B cell (primary cell): Measurements from ENCODE around the gene SLA2. TPM values are rescaled to one million over a fixed set of nuclear protein-coding genes. Genes with fewer than 3 reads are reported as not detected.

Source experiments
- ATAC-seq: fragments of 200-7000 bp; cut with Tn5 transposase; one replicate; pipeline ENCODE4 v1.10.0; 2021; ENCODE audit warnings: low read depth, mild to moderate bottlenecking, moderate number of reproducible peaks, moderate library complexity
- CTCF ChIA-PET: fragments of 350-600 bp; sonication (Branson Sonifier 250); formaldehyde crosslinking; loops from one replicate; lab custom pipeline; 2021; ENCODE audit warnings: antibody characterized with exemption, inconsistent platforms; lab: Charles Lee
- POLR2A ChIA-PET: fragments of 350-600 bp; sonication (Branson Sonifier 250); formaldehyde crosslinking; loops from one replicate; lab custom pipeline; 2021; ENCODE audit warnings: antibody characterized with exemption; lab: Charles Lee
- DNase-seq: peaks from one replicate; pipeline ENCODE4 v3.0.0; 2013
- H2AFZ ChIP-seq: 2 replicates; pipeline ENCODE4 v1.6.1; 2012; ENCODE audit warnings: mild to moderate bottlenecking, low read depth, low read length; ENCODE audit not compliant: insufficient read depth, poor library complexity, severe bottlenecking
- H3K27ac ChIP-seq, 2 donors: 1 replicate in 1 of 2; 2 replicates in 1 of 2; pipeline ENCODE4 v1.5.1; 2012 to 2013; ENCODE audit warnings: low read length in 2 of 2, mild to moderate bottlenecking in 2 of 2, moderate library complexity in 1 of 2
- H3K27me3 ChIP-seq, 4 experiments: fragments of 200-600 bp in 1 of 4; sonication (generic) in 1 of 4; replicated peaks in 1 of 4; 1 replicate in 2 of 4; 2 replicates in 2 of 4; pipeline versions ENCODE4 v1.6.1 to v1.7.0; 2013 to 2016; ENCODE audit warnings: low read length in 3 of 4, mild to moderate bottlenecking in 2 of 4, mixed read lengths in 1 of 4, moderate library complexity in 1 of 4; ENCODE audit not compliant: insufficient read depth in 4 of 4, control insufficient read depth in 3 of 4; ENCODE audit errors: control extremely low read depth in 1 of 4
- H3K36me3 ChIP-seq, 2 experiments: replicated peaks in 1 of 2; 1 replicate in 1 of 2; 2 replicates in 1 of 2; pipeline versions ENCODE4 v1.6.1 to v1.7.1; 2013; ENCODE audit warnings: low read length in 1 of 2; ENCODE audit not compliant: insufficient read depth in 2 of 2, control insufficient read depth in 1 of 2; ENCODE audit errors: control extremely low read depth in 1 of 2, extremely low read depth in 1 of 2
- H3K4me1 ChIP-seq, 2 donors: fragments of 200-600 bp in 1 of 2; sonication (generic) in 1 of 2; 1 replicate in 1 of 2; 2 replicates in 1 of 2; pipeline versions ENCODE4 v1.5.1 to v1.6.1; 2013 to 2017; ENCODE audit warnings: low read length in 2 of 2; ENCODE audit not compliant: control insufficient read depth in 2 of 2, insufficient read depth in 2 of 2
- H3K4me2 ChIP-seq: replicated peaks from 2 replicates; pipeline ENCODE3; 2012; ENCODE audit warnings: mild to moderate bottlenecking, low read depth, low read length; ENCODE audit not compliant: poor library complexity, severe bottlenecking
- H3K4me3 ChIP-seq, 5 experiments: fragments of 200-600 bp in 1 of 5; sonication (generic) in 1 of 5; 1 replicate in 3 of 5; 2 replicates in 2 of 5; pipeline versions ENCODE4 v1.5.1 to v1.7.0; 2011 to 2016; ENCODE audit warnings: low read length in 4 of 5, mild to moderate bottlenecking in 4 of 5, low read depth in 2 of 5, control low read depth in 1 of 5, moderate library complexity in 1 of 5; ENCODE audit not compliant: insufficient read depth in 1 of 5; ENCODE audit errors: control extremely low read depth in 1 of 5, extremely low read depth in 1 of 5
- H3K79me2 ChIP-seq: fragments of 200-600 bp; sonication (generic); one replicate; pipeline ENCODE4 v1.6.0; 2016; ENCODE audit warnings: low read length; ENCODE audit not compliant: control insufficient read depth, insufficient read depth
- H3K9ac ChIP-seq: fragments of 200-600 bp; sonication (generic); 2 replicates; pipeline ENCODE4 v1.6.1; 2017; ENCODE audit warnings: mild to moderate bottlenecking, low read length, moderate library complexity
- H3K9me3 ChIP-seq, 3 donors: one replicate each; pipeline versions ENCODE4 v1.6.1 to v1.7.1; 2013; ENCODE audit warnings: low read length in 2 of 3; ENCODE audit not compliant: control insufficient read depth in 2 of 3, insufficient read depth in 1 of 3; ENCODE audit errors: control extremely low read depth in 1 of 3
- H4K20me1 ChIP-seq: 2 replicates; pipeline ENCODE4 v1.6.0; 2012; ENCODE audit warnings: mild to moderate bottlenecking, low read length; ENCODE audit not compliant: insufficient read depth, control insufficient read depth, poor library complexity, severe bottlenecking
- H3K27ac Mint-ChIP-seq: one replicate; pipeline ENCODE4 v1.8.0; 2021; ENCODE audit warnings: mixed read lengths
- H3K27me3 Mint-ChIP-seq: one replicate; pipeline ENCODE4 v1.8.0; 2021; ENCODE audit warnings: mixed read lengths
- H3K4me1 Mint-ChIP-seq: one replicate; pipeline ENCODE4 v1.8.0; 2021; ENCODE audit warnings: mixed read lengths
- H3K4me3 Mint-ChIP-seq: one replicate; pipeline ENCODE4 v1.8.0; 2021; ENCODE audit warnings: mixed read lengths
- H3K9me3 Mint-ChIP-seq: one replicate; pipeline ENCODE4 v1.8.0; 2022; ENCODE audit warnings: mixed read lengths; ENCODE audit not compliant: insufficient read depth
- CTCF ChIP-seq: fragments of 200-600 bp; IDR thresholded peaks from one replicate; pipeline ENCODE4 v1.8.0; 2022; ENCODE audit warnings: antibody characterized with exemption, mild to moderate bottlenecking
- EZH2 ChIP-seq: IDR thresholded peaks from 2 replicates; pipeline ENCODE4 v1.6.1; 2012; ENCODE audit warnings: borderline replicate concordance, low read depth, mild to moderate bottlenecking, moderate library complexity, low read length; ENCODE audit not compliant: insufficient read depth, poor library complexity, severe bottlenecking
- WGBS: methylation state at CpG from one replicate; pipeline ENCODE4 v1.1.5; 2013; ENCODE audit warnings: missing lambda C conversion rate; ENCODE audit not compliant: insufficient coverage; 5-methylcytosine and 5-hydroxymethylcytosine counted together
- intact Hi-C: fragments of 100-400 bp; cut with micrococcal nuclease; formaldehyde crosslinking; loops from one replicate; pipeline ENCODE4 v1.10.0; 2022
- polyA plus RNA-seq: library from polyadenylated mRNA; depleted of rRNA; stranded (reverse); fragments of >200 nt; gene quantifications from 2 replicates; pipeline ENCODE4 v1.2.3, GENCODE V29; 2012
- total RNA-seq, 2 donors: library from RNA; stranded (reverse); fragments of 120-200 nt in 1 of 2; gene quantifications; 1 replicate in 1 of 2; 2 replicates in 1 of 2; pipeline versions ENCODE4 v1.2.3 to v1.2.4, GENCODE V29; 2013 to 2022

The SLA2 gene
- total and polyA plus RNA-seq, 2 donors (not counting 1 experiment from before 2014, with no cell fraction given), result 0.73 to 0.76 TPM

- Histone ChIP-seq H2AFZ (no peak overlapping the region), H4K20me1 (no peaks in the 10 kb centered on the region), H3K36me3 (peaks cover 3% of the 10 kb centered on the region in 2 experiments), H3K9me3 (no peaks in the 10 kb centered on the region), H3K27me3 (no peaks in the 10 kb centered on the region), H3K27ac (no peak overlapping the region), H3K9ac (no peak overlapping the region), H3K79me2 (no peaks in the 10 kb centered on the region), H3K4me3 (no peak overlapping the region), H3K4me2 (no peak overlapping the region), H3K4me1 (peaks cover 9 to 13% of the 10 kb centered on the region in 2 donors)
- ATAC-seq (no peak), DNase-seq (no peak)
- no peak for TF ChIP-seq EZH2
- TF ChIP-seq CTCF, result no peak
- H3K27me3 Mint-ChIP-seq, result no peaks in the 10 kb centered on the region
- ChIA-PET CTCF (interaction anchor here (0.6 to 1.8 kb wide), 5 partner anchors 33 to 273 kb away, joined by 3 to 4 read pairs (median 3); partner anchors contain the start of gene RAB5IF), POLR2A (interaction anchor here (0.6 kb wide), 1 partner anchor 451 kb away, joined by 3 read pairs; no protein-coding TSS in a partner anchor)
- no peak overlapping the region for H3K27ac Mint-ChIP-seq
- H3K9me3 Mint-ChIP-seq, result no peaks in the 10 kb centered on the region
- H3K4me1 Mint-ChIP-seq, result peaks cover 27% of the 10 kb centered on the region
- intact Hi-C loops, result no loop called here
- WGBS, result 96% methylated on average over 2 of the region's 3 CpGs
- no peak overlapping the region for H3K4me3 Mint-ChIP-seq
Measured at GRCh38 chr20:36646678-36647077, 682 bp upstream of the SLA2 start.

DNA sequence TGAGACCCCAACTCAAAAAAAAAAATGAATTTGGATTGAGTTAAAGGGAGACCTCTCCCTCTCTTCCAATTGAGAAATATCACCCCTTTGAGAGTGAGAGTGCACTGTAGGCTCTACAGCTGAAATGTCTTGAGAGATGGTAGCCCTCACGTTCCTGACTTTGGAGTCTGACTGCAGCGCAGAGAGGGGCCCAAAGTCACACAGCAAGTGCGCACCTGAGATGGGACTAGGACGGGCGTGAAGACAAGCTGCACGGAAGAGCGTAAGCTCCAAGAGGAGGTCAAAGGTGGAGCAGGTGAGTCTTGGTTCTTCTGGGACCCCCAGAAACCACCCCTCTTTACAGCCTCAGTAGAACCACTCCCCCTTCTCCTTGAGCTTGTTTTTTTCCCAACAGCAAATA lies 643 bp downstream of the SLA2 start:
- Histone ChIP-seq H3K4me2 (peak overlapping the region; percentile 17), H3K4me3 (no peak overlapping the region), H3K36me3 (no peaks in the 10 kb centered on the region), H3K27ac (no peak overlapping the region), H2AFZ (no peak overlapping the region), H3K4me1 (peaks cover 9 to 13% of the 10 kb centered on the region in 2 donors), H3K9ac (no peak overlapping the region), H3K9me3 (no peaks in the 10 kb centered on the region), H4K20me1 (no peaks in the 10 kb centered on the region), H3K27me3 (no peaks in the 10 kb centered on the region), H3K79me2 (no peaks in the 10 kb centered on the region)
- Mint-ChIP-seq H3K27ac (peak overlapping the region; percentile 70), H3K9me3 (no peaks in the 10 kb centered on the region), H3K4me1 (peaks cover 27% of the 10 kb centered on the region), H3K4me3 (peak overlapping the region; percentile 26), H3K27me3 (no peaks in the 10 kb centered on the region)
- 96% methylated on average over 7 of the region's 7 CpGs for WGBS
- ATAC-seq (no peak), DNase-seq (no peak)
- ChIA-PET CTCF (interaction anchor here (0.8 to 1.8 kb wide), 7 partner anchors 21 to 277 kb away, joined by 3 to 5 read pairs (median 3); partner anchors contain the start of gene RAB5IF), POLR2A (interaction anchor here (0.6 kb wide), 2 partner anchors 51 to 409 kb away, joined by 3 to 10 read pairs; partner anchors contain the start of gene AAR2)
- intact Hi-C loops, result no loop called here
- TF ChIP-seq CTCF (no peak), EZH2 (no peak)
